Kidney tubule cell (primary cell): ENCODE measurements around the gene ADAM12.
"Not testable (repeated sequence)": the region's sequence is repeated elsewhere in the genome, so short reads cannot be mapped to it uniquely, and the experiment has no call there.

Experiments used
- DNase-seq: peaks from one replicate; pipeline ENCODE4 v3.0.0-alpha.2; 2018; ENCODE audit warnings: low spot score

Gene ADAM12

DNA sequence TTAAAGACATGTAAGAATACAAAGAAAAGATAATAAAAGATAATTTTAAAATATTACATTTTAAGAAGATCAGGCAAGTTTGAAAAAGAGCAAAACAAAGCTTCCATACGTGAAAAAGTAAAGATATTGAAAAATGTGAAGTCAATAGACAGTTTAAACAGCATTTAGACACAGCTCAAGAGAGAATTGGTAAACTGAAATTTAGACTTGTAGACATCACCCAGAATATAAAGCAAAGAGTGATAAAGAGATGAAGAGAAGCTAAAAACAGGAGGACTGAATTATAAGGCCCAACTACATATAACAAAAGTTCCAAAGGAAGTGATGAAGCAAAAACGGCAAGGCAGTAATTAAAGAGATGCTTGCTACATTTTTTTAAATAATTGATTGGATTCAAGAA, 13.8 kb downstream of the ADAM12 start:
- no peak for DNase-seq

DNA sequence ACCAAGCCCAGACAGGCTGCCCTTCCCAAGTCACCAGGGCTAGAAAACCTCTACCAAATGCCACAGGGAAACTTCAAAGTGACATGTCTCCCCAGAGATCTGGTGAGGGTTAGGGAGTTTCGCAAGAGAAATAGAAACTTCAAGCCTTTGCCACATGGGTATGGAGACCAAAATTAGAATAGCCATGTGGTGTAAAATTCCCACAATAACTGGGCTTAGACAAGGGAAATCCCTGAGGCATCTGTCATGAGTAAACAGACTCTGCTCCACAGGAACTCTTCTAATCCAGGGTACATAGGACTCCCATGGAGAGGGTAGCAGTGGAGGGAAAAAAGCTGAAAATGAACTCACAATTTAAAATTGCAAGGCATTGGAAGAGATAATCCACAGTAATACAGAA, 14.3 kb downstream of the ADAM12 start:
- DNase-seq, result peak; percentile 35

DNA sequence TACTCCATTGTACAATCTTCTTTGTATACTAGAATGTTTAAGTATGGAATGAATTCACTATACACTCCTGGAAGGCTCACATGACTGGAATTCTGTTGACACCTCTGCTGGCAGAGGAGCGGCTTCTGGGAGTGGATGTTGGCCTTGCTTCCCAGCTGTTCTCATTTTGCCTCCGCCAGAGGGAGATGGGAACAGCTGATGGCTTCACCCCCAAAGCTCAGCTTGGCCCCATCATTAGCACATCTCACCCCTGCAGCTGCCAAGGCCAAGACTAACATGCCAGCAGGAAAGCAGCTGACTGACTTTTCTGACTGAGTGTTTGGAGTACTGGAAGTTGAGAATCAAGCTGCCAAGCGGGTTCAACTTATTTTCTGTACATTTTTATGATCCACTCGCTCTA, 15.1 kb downstream of the ADAM12 start:
- no peak for DNase-seq

DNA sequence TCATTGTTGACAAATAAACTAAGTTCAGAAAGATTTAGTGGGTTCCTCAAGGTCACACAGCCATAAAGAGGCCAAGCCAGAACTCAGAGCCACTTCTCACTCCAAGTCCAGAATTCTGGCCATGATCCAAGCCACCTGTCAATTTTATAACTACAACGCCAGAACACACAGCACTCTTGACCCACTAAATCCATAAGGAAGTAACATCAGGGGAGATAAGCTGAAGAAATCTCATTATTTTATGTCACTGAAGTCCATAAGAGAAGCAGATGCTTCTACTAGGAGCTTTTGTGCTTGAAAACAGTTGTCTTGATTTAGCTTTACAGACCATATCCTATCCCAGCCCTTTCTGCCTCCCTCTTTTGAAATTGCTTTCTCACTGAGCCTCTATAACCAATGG, 15.9 kb downstream of the ADAM12 start:
- DNase-seq, result no peak

DNA sequence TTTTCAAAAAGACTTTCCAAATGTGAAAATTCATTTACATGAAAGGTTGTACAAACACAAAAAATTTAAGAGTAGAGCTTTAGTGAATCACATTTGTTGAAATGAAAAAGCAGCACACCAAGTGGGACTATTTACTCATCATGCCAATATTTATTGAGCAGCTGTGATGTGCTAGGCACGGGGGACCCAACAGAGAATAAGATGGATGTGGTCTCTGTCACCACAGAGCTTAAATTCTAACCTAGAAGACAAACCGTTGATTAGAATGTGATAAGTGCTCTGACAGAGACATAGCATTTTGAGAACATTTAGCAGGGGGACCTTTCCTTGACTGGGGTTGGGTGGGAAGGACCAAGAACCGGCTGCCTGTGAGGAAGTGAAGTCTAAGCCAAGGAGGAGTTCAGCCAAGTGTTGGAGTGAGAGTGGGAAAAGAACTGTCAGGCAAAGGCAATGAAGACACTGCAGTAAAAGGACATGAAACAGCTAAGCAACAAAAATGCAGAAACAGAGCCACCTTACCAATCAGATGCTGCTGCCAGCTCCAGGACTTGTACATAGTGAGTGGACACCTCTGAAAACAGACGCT, 19.1 kb downstream of the ADAM12 start:
- no peak for DNase-seq

DNA sequence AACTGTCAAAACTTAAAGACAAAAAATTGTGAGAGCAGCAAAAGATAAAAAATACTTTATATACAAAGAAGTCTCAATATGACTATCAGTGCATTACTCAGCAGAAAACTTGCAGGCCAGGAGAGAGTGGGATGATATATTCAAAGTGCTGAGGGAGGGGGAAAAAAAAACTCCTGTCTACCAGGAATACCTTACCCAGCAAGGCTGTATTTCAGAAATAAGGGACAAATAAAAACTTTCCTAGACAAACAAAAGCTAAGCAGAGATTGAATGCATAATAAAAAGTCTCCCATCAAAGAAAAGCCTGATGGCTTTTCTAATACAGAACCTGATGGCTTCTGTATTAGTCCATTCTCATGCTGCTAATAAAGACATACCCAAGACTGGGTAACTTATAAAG, 31.1 kb downstream of the ADAM12 start:
- DNase-seq, result no peak

DNA sequence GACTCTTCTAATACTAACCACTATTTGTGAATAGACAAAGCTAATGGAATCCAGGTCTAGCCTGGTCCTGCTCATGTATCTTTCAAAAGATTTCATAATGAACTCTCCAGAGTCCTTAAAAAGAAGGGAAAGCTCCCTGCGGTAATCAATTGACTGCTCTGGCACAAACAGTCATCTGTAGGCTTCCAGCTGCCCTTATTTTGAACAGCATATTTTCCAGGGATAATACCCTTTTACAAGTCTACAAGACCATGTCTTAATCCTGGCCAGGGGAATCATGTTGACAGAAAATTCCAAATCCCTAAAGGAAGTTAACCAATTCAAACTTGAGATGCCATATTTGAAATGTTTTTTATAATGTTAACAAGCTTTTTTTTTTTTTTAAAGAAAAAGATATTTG, 34.6 kb downstream of the ADAM12 start:
- no peak for DNase-seq

DNA sequence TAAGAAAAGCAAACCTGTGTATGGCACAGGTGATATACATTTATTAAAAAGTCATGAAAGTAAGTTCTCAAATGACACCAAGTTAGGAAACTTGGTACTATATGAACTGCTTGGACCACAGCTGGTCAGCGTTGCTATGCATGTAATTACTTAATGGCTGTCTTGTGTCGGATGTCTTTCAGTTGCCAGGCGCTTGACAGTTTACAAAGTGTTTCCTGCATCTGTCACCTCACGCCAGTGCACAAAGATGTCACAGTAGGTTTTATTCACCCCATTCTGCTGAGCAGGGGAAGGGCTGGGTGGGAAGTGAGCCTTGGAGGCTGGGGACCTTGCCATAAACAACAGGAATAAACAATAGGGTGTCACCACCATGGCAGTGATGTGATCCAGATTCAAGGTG, 35.8 kb downstream of the ADAM12 start:
- no peak for DNase-seq

DNA sequence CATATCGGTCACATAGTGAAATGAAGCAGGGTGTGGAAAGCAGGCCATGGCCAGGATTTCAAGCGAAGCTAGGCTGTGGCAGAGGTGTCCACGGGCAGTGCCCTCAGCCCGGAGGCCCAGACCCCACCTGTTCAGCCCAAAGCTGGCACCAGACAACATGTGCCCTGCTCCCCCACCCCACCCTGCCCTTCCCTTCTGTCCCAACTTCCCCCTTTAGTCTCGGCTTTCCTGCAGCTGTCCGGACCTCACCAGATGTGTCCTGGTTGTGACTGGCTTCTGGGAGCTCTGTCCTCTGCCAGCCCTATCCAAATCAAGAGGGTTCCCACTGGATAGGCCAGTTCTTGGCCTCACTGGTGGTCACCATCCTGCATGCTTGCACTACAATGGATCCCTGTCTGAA, 37.3 kb downstream of the ADAM12 start:
- DNase-seq, result no peak

DNA sequence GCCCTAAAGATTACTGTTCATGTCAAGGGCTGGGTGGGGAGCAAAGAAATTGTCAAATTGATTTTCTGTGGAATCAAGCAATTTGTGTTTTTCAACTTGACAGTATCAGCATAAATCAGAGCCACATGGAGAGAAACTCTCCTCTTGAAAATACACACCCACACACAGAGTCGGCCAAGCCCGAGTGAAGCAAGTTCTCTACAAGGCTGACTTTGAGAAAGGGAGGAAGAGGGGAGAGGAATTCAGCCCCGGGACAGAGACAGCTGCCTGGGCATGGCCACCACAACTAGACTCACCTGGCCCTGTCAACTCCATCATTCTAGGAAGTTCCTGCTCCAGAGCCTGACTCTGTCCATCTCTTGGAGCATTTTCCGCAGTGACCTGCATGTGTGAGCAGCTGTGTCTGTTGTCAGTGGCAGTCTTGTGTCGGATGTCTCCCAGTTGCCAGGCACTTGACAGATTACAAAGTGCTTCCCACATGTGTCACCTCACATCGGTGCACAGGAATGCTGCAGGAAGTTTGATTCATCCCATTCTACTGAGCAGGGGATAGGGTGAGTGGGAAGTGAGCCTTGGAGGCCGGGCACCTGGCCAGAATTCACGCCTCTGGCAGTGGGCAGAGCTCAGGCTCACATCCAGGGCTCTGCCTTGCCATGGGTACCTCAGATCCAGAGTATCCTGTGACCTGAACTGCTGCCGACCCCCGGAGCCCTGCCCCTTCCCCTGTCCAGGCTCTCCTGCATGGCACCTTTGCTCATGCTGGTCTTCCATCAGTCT, 37.9 kb downstream of the ADAM12 start:
- peak; percentile 100 for DNase-seq

DNA sequence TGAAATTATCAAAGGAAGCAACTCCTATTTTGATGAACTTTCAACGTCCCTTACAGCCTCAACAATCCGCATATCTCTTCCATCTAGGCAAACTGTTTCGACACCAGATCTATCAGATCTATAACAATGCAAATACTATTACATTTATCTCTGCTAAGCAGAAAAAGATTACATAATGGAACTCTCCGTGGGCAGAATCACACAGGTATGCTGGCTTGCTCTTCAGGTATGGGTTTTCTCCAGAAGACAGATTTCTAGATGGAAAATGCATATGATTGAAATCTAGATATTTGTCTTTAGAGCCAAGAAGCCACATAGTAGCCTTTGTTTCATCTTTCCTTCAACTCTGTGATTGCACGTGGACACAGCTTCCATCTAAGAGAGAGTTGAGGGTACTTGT, 38.6 kb downstream of the ADAM12 start:
- no peak for DNase-seq

DNA sequence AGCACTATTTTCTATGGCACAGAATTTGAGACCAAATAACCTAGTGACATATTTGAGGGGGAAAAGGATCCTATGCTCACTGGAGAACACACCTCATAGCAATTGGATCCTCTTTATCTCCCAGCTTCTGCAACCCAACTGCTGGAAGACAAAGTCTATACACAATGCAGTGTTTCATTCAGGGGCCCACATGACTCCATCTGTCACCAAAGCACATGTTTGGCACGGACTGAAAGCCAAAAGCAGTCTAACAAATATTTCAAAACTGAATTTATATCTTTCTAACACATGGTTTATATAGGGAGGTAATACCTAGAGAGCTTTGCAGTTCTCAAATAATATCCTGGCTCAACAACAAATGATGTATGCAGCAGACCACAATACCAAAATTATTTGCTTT, 39.2 kb downstream of the ADAM12 start:
- no peak for DNase-seq

DNA sequence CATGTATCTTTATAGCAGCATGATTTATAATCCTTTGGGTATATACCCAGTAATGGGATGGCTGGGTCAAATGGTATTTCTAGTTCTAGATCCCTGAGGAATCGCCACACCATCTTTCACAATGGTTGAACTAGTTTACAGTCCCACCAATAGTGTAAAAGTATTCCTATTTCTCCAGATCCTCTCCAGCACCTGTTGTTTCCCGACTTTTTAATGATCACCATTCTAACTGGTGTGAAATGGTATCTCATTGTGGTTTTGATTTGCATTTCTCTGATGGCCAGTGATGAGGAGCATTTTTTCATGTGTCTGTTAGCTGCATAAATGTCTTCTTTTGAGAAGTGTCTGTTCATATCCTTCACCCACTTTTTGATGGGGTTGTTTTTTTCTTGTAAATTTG, 44.8 kb downstream of the ADAM12 start:
- not testable (repeated sequence) for DNase-seq

DNA sequence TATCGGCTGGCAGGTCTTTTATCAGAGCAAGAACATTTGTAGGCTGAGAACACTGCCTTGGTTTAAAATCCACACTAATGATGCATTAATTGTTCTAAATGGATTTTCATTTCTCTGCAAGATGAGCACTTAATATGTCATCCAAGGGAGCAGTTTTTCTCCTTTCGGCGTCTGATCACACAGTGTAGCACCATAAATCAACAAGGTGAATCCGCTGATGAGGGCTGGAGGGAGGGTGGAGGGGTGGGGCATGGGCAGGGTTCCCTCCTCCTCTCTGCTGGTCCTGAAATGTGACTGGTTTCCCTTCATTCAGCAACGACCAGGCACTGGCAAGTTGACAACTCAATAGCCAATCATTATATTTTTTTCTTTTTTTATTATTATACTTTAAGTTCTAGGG, 45.6 kb downstream of the ADAM12 start:
- DNase-seq, result no peak

DNA sequence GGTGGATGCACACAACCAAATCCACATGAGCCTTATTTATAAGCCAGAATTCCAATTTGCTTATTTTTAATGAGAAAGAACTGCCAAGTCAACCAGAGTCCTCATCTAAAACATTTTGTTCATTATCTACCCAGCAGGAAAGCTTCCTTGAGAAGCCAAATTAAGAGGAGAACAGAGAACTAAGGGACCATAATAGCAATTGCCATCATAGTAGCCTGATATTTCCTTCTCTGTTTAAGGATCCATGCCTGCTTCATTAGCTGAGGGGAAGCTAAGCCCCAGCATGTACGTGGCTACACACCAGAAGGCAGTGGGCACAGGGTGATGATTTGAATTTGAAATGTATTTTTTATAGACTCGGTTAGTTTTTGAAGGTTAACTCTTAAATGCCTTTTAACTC, 46.8 kb downstream of the ADAM12 start:
- DNase-seq, result no peak

DNA sequence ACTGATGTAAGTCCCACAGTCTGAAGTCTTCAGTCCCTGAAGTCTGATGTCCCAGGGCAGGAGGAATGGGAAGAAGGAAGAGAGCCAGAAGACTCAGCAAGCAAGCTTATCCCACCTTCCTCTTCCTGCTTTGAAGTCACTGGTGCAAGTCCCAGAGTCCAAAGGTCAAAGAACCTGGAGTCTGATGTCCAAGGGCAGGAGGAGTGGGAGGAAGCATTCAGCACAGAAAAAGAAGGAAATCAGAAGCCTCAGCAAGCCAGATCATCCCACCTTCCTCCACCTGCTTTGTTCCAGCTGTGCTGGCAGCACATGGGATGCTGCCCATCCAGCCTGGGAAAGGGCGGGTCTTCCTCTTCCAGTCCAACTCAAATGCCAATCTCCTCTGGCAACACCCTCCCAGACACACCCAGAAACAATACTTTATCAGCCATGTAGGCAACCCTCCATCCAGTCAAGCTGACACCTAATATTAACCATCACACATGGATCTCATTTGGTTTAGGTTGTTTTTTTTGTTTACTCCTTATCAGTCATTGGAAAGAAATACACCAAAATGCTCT, 50.9 kb downstream of the ADAM12 start:
- DNase-seq, result peak; percentile 25

DNA sequence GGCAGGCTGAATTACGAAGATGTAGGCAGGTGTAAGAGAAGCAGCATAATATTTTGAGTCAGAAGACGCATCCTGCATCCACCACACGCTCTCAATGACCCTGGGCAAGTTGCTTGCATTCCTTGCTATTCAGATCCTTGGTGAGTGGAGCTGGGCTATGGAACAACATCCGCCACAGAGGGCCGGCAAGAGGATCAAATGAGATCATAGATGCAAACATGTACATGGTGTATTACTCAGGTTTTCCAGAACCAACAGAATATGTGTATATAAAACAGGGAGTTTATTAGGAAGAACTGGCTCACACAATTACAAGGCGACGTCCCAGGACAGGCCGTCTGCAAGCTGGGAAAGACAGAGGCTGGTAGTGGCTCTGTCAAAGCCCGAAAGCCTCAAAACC, 51.5 kb downstream of the ADAM12 start:
- no peak for DNase-seq

DNA sequence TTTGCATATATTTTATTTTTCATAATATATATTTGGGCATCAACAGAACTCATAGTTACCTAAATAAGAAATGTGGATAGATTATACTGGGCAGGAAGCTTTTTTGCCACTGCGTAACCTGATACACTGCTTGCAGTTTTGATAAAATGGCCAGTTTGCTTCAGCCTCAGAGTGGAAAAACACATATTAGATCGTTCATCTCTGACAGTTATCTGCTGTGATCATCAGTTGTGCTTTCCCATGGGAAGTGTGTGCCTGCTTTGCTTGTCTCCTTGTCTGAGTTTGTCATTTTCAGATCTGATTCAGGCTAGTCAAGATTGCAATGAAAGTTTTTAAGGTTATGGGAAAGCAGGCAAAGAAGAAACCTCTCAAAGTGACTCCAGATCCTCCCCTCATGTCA, 54.0 kb downstream of the ADAM12 start:
- no peak for DNase-seq

DNA sequence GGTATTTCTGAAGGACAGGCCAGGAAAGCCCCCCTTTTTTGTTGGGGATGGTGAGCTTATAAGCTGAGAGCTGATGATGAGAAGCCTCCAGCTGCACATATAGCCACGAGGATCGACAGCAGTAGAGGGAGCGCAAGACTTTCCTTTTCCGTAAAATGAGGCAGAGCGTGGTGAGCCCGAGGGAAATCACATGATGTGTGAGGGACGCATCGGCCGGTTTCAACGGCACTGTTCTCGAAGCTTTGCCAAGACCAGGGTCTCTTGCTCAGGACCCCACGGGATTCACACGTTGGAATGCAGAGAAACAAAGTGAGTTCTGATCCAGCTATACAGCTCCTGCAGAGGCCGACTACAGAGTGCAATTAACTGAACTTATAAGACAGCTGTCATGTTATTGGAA, 55.7 kb downstream of the ADAM12 start:
- DNase-seq, result no peak

DNA sequence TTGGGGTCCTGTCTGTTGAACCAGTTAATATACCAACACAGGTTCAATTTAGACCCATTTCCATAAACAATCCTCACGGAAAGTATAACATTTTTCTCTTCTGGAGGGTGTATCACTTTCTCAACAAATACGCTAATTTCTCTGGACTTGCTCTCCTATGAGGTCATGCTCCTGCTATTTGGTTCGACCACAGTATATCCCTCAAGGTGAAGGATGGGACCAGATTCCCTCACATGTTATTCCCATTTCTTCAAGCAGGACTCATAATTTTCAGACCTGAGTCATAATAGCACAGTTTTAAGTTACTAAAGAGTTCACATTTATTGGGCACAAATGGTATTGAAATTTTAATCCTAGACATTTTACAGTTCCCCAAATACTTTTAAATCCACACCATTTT, 57.2 kb downstream of the ADAM12 start:
- peak; percentile 43 for DNase-seq

DNA sequence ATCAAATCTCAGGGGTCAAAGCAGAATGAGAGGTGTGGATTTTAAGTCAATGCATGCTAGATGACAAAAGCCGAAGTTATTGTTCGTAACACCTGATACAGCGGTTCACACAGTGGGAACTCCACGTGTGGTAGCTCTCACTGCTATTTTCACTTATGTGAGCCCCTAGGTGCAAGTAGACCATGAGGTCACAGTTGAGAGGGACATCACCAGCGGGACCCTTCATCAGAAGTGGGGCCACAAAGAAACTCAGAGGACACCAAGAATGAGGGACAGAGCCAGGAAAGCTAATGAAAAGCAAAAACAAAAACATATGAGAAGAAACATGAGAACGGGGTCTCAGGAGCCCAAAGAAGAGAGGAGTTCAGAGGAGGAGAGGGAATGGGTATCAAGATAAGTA, 63.5 kb downstream of the ADAM12 start:
- DNase-seq, result no peak

DNA sequence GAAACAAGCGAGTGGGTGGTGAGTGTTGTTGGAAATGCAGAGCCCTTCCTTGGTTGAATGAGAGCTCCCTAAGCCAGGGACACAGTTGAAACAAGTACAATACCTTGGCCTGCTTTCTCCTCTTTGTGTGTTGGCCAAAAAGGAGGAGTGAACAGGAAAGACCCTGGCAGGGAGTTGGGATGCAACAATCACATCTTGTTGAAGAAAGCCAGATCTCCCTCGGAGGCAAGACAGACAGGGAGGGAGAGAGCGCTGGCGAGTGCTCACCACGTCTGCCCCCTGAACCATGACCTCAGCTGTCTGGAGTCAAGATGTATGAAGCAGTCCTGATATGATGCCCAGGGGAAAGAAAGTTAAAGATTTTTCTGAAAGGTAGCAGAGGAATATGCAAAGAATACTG, 66.8 kb downstream of the ADAM12 start:
- DNase-seq, result no peak

DNA sequence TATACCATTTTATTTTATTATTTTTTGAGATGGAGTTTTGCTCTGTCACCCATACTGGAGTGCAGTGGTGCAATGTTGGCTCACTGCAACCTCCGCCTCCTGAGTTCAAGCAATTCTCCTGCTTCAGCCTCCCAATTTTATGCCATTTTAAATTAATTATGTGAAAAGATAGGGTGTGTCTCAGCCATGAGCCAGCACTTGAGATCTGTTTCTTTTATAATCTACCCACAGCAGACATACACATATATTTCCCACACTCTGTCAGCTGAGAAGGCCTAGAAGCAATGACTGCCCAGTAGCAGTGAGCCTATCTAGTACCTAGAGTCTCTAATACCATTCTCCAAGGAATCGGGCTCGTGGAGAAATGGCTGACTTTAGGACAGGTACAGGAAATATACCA, 70.5 kb downstream of the ADAM12 start:
- DNase-seq, result no peak
